ENCODE measurements around the gene RPS21.

DNA sequence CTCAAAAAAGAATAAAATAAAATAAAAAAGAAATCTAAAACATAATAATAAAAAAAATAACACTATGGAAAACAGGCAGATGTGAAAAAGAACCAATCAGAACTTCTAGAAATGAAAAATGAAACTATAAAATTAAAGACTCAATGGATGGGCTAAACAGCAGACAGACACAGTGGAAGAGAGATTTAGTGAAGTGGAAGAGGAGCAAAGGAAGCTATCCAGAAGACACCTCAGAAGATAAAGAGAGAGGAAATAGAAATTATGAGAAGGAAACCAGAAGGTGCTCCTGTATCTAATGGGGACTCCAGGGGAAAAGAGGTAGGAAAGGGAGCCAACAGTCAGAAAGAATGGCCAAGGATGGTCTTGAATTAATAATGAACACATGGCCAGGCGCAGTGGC is 38.3 kb upstream of the RPS21 start:
- no peak for TF ChIP-seq ZNF274 (IDR thresholded peaks at IDR 0.05; ENCODE audit: low read depth, low read length)
- TF ChIP-seq YY1 (IDR thresholded peaks at IDR 0.05; ENCODE audit: insufficient read depth, insufficient read length), result no peak

All from NT2/D1 (cell line).